Limb (tissue), 2 donors: ENCODE results near the gene WHAMM.
"Not testable (repeated sequence)": the region's sequence is repeated elsewhere in the genome, so short reads cannot be mapped to it uniquely, and the experiment has no call there.

Experiments used
- DNase-seq, 2 donors: peaks; one replicate each; pipeline ENCODE4 v3.0.0-alpha.2; 2016; ENCODE audit errors: extremely low spot score in 2 of 2

Gene WHAMM

GRCh38 chr15:82809308-82810060 lies at the start of gene WHAMM:
Gene WHAMM (plus strand): TSS chr15:82809628. CDS start chr15:82809727, 99 bp downstream.
- peak; percentile 96 to 97 for DNase-seq

- no peak for DNase-seq
These were observed 45.9 kb upstream of the WHAMM start for GRCh38 chr15:82763361-82764116.

GRCh38 chr15:82764117-82764490 lies 45.3 kb upstream of the WHAMM start:
- DNase-seq, result no peak

- no peak for DNase-seq
These were observed 44.7 kb upstream of the WHAMM start for GRCh38 chr15:82764740-82765139.

- not testable (repeated sequence) for DNase-seq
These were observed 43.2 kb upstream of the WHAMM start for GRCh38 chr15:82766201-82766600.

GRCh38 chr15:82767163-82767829 lies 42.1 kb upstream of the WHAMM start:
- DNase-seq, result no peak

- DNase-seq, result no peak
These were observed 40.9 kb upstream of the WHAMM start for GRCh38 chr15:82768414-82769054.

- DNase-seq, result no peak
These were observed 37.4 kb upstream of the WHAMM start for GRCh38 chr15:82771789-82772607.

- DNase-seq, result no peak
These were observed 34.9 kb upstream of the WHAMM start for GRCh38 chr15:82774496-82774895.

GRCh38 chr15:82778755-82779154 lies 30.7 kb upstream of the WHAMM start:
- no peak for DNase-seq

GRCh38 chr15:82781349-82781748 lies 28.1 kb upstream of the WHAMM start:
- no peak for DNase-seq

GRCh38 chr15:82788496-82788895 lies 20.9 kb upstream of the WHAMM start:
- DNase-seq, result no peak

GRCh38 chr15:82789491-82789890 lies 19.9 kb upstream of the WHAMM start:
- DNase-seq, result no peak

GRCh38 chr15:82790321-82790720 lies 19.1 kb upstream of the WHAMM start:
- DNase-seq, result no peak

- DNase-seq, result no peak
These were observed 17.4 kb upstream of the WHAMM start for GRCh38 chr15:82792068-82792467.

GRCh38 chr15:82793737-82794136 lies 15.7 kb upstream of the WHAMM start:
- DNase-seq, result no peak

GRCh38 chr15:82798104-82798503 lies 11.3 kb upstream of the WHAMM start:
- DNase-seq, result no peak

- DNase-seq, result no peak
These were observed 10.8 kb upstream of the WHAMM start for GRCh38 chr15:82798531-82799166.

GRCh38 chr15:82799183-82799841 lies 10.1 kb upstream of the WHAMM start:
- DNase-seq, result no peak

GRCh38 chr15:82802497-82802896 lies 6.9 kb upstream of the WHAMM start:
- DNase-seq, result no peak
